Neuron (in vitro differentiated cells): ENCODE measurements around the gene MTCH2.

Experiments used
- H2AFZ ChIP-seq: one replicate; pipeline ENCODE4 v1.6.1; 2013; ENCODE audit warnings: low read depth, mild to moderate bottlenecking, inconsistent platforms, low read length, moderate library complexity
- H3K27me3 ChIP-seq: one replicate; pipeline ENCODE4 v1.6.1; 2013; ENCODE audit warnings: low read length; ENCODE audit not compliant: insufficient read depth
- H3K36me3 ChIP-seq: one replicate; pipeline ENCODE4 v1.6.1; 2013; ENCODE audit warnings: low read length; ENCODE audit not compliant: insufficient read depth
- H3K4me1 ChIP-seq: one replicate; pipeline ENCODE4 v1.6.1; 2013; ENCODE audit warnings: low read length; ENCODE audit not compliant: insufficient read depth
- H3K4me3 ChIP-seq: 2 replicates; pipeline ENCODE4 v1.5.1; 2013; ENCODE audit warnings: mild to moderate bottlenecking, low read length, moderate library complexity
- H3K9me3 ChIP-seq: one replicate; pipeline ENCODE4 v1.6.1; 2013; ENCODE audit warnings: low read length

The MTCH2 gene

GRCh38 chr11:47593934-47594855 lies 48.2 kb downstream of the MTCH2 start, which contains the start of gene C1QTNF4:
TSS of gene C1QTNF4 (minus strand) at chr11:47594411. CDS start at chr11:47590810, 3,601 bp downstream.
- H3K4me3 ChIP-seq = peak within 1 kb of the TSS; percentile 45

GRCh38 chr11:47593492-47593933 lies 48.8 kb downstream of the MTCH2 start:
- Histone ChIP-seq H3K4me3 (peak overlapping the region; percentile 45), H2AFZ (peak overlapping the region; percentile 97), H3K27me3 (no peaks in the 10 kb centered on the region), H3K4me1 (peaks cover 23% of the 10 kb centered on the region), H3K9me3 (no peaks in the 10 kb centered on the region), H3K36me3 (no peaks in the 10 kb centered on the region)

More at GRCh38 chr11:47593934-47594855, 48.2 kb downstream of the MTCH2 start, which contains the start of gene C1QTNF4:
- Histone ChIP-seq H2AFZ (peak within 1 kb of the TSS; percentile 97), H3K4me1 (peaks cover 23% of the 10 kb centered on the region), H3K36me3 (no peaks in the 10 kb centered on the region), H3K27me3 (no peaks in the 10 kb centered on the region), H3K9me3 (no peaks in the 10 kb centered on the region)

- H2AFZ ChIP-seq = peak overlapping the region; percentile 97
- H3K9me3 ChIP-seq = no peaks in the 10 kb centered on the region
- H3K4me1 ChIP-seq = peaks cover 26% of the 10 kb centered on the region
- no peaks in the 10 kb centered on the region for H3K27me3 ChIP-seq
- no peaks in the 10 kb centered on the region for H3K36me3 ChIP-seq
- H3K4me3 ChIP-seq = no peak overlapping the region
These were observed 49.4 kb downstream of the MTCH2 start for GRCh38 chr11:47592970-47593369.

GRCh38 chr11:47592251-47592650 lies 50.1 kb downstream of the MTCH2 start:
- Histone ChIP-seq H3K36me3 (no peaks in the 10 kb centered on the region), H3K4me1 (peaks cover 26% of the 10 kb centered on the region), H3K4me3 (no peak overlapping the region), H3K27me3 (no peaks in the 10 kb centered on the region), H3K9me3 (no peaks in the 10 kb centered on the region), H2AFZ (no peak overlapping the region)

- Histone ChIP-seq H2AFZ (no peak overlapping the region), H3K9me3 (no peaks in the 10 kb centered on the region), H3K4me3 (no peak overlapping the region), H3K36me3 (no peaks in the 10 kb centered on the region), H3K27me3 (no peaks in the 10 kb centered on the region), H3K4me1 (peaks cover 26% of the 10 kb centered on the region)
These were observed 50.6 kb downstream of the MTCH2 start for GRCh38 chr11:47591764-47592163.

GRCh38 chr11:47589977-47590861 lies 52.1 kb downstream of the MTCH2 start:
- H3K4me3 ChIP-seq = no peak overlapping the region
- H3K4me1 ChIP-seq = peaks cover 26% of the 10 kb centered on the region
- H2AFZ ChIP-seq = no peak overlapping the region
- peaks cover under 1% of the 10 kb centered on the region for H3K36me3 ChIP-seq
- no peaks in the 10 kb centered on the region for H3K9me3 ChIP-seq
- no peaks in the 10 kb centered on the region for H3K27me3 ChIP-seq

- Histone ChIP-seq H3K4me1 (peaks cover 22% of the 10 kb centered on the region), H3K9me3 (no peaks in the 10 kb centered on the region), H3K27me3 (no peaks in the 10 kb centered on the region), H2AFZ (no peak overlapping the region), H3K36me3 (peaks cover 5% of the 10 kb centered on the region), H3K4me3 (no peak overlapping the region)
These were observed 52.8 kb downstream of the MTCH2 start for GRCh38 chr11:47589584-47589976.

- peaks cover 19% of the 10 kb centered on the region for H3K4me1 ChIP-seq
- peaks cover 9% of the 10 kb centered on the region for H3K36me3 ChIP-seq
- no peak overlapping the region for H3K4me3 ChIP-seq
These were observed 53.2 kb downstream of the MTCH2 start for GRCh38 chr11:47589118-47589517.

GRCh38 chr11:47587723-47588326 lies 54.5 kb downstream of the MTCH2 start:
- H2AFZ ChIP-seq = no peak overlapping the region
- H3K36me3 ChIP-seq = peaks cover 22% of the 10 kb centered on the region
- no peak overlapping the region for H3K4me3 ChIP-seq
- H3K27me3 ChIP-seq = no peaks in the 10 kb centered on the region
- H3K4me1 ChIP-seq = peaks cover 12% of the 10 kb centered on the region
- no peaks in the 10 kb centered on the region for H3K9me3 ChIP-seq

More at GRCh38 chr11:47589118-47589517, 53.2 kb downstream of the MTCH2 start:
- H3K27me3 ChIP-seq = no peaks in the 10 kb centered on the region
- H3K9me3 ChIP-seq = no peaks in the 10 kb centered on the region
- H2AFZ ChIP-seq = no peak overlapping the region

GRCh38 chr11:47587039-47587716 lies 55.2 kb downstream of the MTCH2 start:
- H3K4me3 ChIP-seq = no peak overlapping the region
- no peaks in the 10 kb centered on the region for H3K27me3 ChIP-seq
- H3K36me3 ChIP-seq = peaks cover 26% of the 10 kb centered on the region
- H2AFZ ChIP-seq = no peak overlapping the region
- peaks cover 10% of the 10 kb centered on the region for H3K4me1 ChIP-seq
- no peaks in the 10 kb centered on the region for H3K9me3 ChIP-seq

- no peaks in the 10 kb centered on the region for H3K27me3 ChIP-seq
- no peak within 1 kb of the TSS for H2AFZ ChIP-seq
- H3K9me3 ChIP-seq = no peaks in the 10 kb centered on the region
- no peak within 1 kb of the TSS for H3K4me3 ChIP-seq
- H3K36me3 ChIP-seq = peaks cover 35% of the 10 kb centered on the region
- H3K4me1 ChIP-seq = peaks cover 3% of the 10 kb centered on the region
These were observed 56.1 kb downstream of the MTCH2 start, which contains the start of gene FAM180B for GRCh38 chr11:47586098-47586855. TSS of gene FAM180B (plus strand) at chr11:47586678. CDS start at chr11:47586769, 91 bp downstream.
